ENCODE results near the gene TUBGCP6.

DNA sequence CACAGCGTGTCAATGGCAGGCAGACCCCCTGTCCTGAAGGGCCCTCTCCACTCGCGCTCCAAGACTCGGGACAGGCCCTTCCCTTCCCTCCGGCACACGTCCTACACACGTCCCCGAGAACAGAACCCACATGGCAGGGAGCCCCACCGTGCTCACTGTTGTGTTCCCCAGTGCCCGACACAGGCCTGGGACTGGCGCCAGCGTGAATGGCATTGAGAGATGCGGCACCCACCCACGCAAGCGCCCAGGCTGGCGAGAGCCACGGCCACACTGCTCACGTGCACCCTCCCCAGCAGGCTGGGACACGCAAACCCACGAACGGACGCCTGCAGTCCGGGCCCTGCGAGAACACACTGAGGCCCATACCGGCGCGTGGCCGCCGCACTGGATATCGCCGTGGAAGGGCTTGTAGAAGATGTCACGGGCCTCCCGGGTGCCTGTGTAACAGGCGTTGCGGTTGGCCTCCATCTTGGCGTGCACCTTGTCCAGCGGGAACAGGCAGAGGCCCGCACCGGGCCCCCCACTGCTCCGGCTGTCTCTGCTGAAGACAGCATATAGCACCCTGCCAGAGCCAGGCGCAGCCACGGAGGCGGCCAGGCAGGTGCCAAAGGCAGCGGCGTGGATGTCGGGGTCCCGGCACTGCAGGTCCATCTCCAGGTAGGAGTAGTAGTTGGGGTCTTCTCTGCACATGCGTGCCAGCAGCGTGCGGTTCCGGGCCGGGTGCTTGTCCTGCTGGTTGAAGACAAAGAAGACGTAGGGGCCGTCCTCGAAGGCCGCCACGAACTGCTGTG lies 44.5 kb upstream of the TUBGCP6 start:
- TF ChIP-seq EZH2 (IDR thresholded peaks at IDR 0.05) (no peak), POLR2AphosphoS5 (IDR thresholded peaks at IDR 0.05; ENCODE audit: borderline replicate concordance, low read depth, low read length) (no peak)
